Activated naive CD4-positive, alpha-beta T cell treated with anti-CD3 and anti-CD28 coated beads, Interleukin-2, amount 10 ng/mL, durations not matched to agents 7 days and 5 days (primary cell): Measurements from ENCODE around the gene WDR5.
"Not testable (repeated sequence)": the region's sequence is repeated elsewhere in the genome, so short reads cannot be mapped to it uniquely, and the experiment has no call there.

Experiments
- CTCF ChIA-PET: fragments of 350-600 bp; sonication (Branson Sonifier 250); formaldehyde crosslinking; loops from one replicate; lab custom pipeline; 2021; ENCODE audit warnings: antibody characterized with exemption; lab: Charles Lee
- DNase-seq: peaks from one replicate; pipeline ENCODE4 v3.0.0-alpha.2; 2020
- H3K27ac Mint-ChIP-seq: one replicate; pipeline ENCODE4 v1.8.0; 2021; ENCODE audit warnings: mild to moderate bottlenecking, moderate library complexity, mixed read lengths
- H3K27me3 Mint-ChIP-seq: one replicate; pipeline ENCODE4 v1.8.0; 2021; ENCODE audit warnings: mild to moderate bottlenecking, mixed read lengths
- H3K36me3 Mint-ChIP-seq: one replicate; pipeline ENCODE4 v1.8.0; 2021; ENCODE audit warnings: mixed read lengths
- H3K4me1 Mint-ChIP-seq: one replicate; pipeline ENCODE4 v1.8.0; 2021; ENCODE audit warnings: mixed read lengths
- H3K4me3 Mint-ChIP-seq: one replicate; pipeline ENCODE4 v1.8.0; 2021; ENCODE audit warnings: mild to moderate bottlenecking, moderate library complexity, mixed read lengths
- H3K9me3 Mint-ChIP-seq: one replicate; pipeline ENCODE4 v1.8.0; 2021; ENCODE audit warnings: mixed read lengths

Gene WDR5

DNA sequence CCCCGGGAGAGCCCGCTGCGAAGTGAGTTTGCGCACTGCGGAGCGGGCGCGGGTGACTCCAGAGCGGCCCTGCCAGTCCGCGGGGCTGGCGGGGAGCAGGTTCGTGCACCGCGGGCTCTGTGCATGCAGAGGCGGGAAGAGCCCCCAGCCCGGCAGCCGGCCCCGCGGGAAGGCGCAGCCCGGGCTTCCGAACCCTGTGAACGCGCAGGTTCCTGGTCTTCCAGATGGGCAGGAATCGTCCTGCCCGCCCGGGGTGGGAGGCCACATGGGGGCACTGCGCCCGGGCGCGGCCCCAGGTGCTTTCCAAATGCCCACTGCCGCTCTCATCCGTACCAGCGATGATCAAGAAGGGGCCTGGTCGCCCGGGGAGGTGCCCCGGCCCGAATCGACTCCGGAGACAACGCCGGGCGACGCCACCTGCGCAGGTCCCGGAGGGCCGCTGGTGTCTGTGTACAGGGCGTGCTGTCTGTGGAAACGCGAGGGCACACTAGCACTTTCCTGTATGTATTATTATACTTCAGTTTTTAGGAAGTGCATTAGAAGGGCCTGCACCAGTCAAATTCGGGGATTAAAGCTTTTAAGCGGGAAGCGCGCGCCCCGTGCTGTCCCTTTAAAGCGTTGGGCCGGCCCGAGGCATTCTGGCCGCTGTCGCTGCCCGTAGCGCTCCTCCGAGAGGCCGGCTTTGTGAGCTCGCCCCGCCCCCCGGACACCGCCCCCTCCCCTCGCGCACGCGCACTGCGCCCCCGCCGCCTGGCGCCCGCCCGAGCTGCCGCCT, at the start of gene WDR5:
Gene WDR5 (plus strand): TSS at position 740 of the 775 bp plus-strand sequence. CDS start 3,796 bp downstream, outside the sequence.
- DNase-seq: peak; percentile 92
- Mint-ChIP-seq H3K4me1 (peaks cover 40% of the 10 kb centered on the region), H3K36me3 (peaks cover 14% of the 10 kb centered on the region), H3K4me3 (peak within 1 kb of the TSS; percentile 89), H3K9me3 (no peaks in the 10 kb centered on the region), H3K27me3 (no peaks in the 10 kb centered on the region), H3K27ac (peak within 1 kb of the TSS; percentile 90)
- CTCF ChIA-PET: no interaction called here

DNA sequence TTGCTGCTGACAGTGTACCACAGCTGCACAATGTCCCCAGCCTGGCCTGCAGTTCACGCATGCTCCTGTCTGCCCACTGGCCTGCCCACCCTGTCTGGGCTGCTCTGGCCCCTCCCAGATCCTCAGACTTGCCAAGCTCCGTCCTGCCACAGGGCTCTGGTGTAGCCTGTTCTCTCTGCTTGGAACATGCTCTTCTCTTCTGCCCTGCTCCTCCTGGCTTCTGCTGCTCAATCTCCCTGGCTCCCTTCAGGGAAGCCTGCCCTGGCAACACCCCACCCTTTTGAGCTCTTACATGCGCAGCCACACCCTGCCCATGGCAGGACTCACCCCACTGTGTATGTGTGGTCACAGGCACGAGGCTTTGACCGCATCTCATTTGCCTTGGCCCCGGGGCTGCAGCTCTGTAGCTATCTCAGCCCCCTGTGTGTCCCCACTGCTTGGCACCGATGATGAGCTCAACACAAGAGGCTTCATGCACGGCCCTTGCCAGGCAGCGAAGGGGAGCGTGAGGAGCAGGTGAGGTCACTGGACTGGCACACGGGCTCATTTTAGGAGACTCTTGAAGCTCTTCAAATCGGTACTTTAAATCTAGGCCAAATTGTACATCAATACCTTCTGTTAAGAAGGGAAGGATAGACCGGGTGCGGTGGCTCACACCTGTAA, 47.7 kb upstream of the WDR5 start:
- H3K27ac Mint-ChIP-seq: no peak overlapping the region
- no peaks in the 10 kb centered on the region for H3K9me3 Mint-ChIP-seq
- CTCF ChIA-PET: no interaction called here
- no peak overlapping the region for H3K4me3 Mint-ChIP-seq
- H3K36me3 Mint-ChIP-seq: no peaks in the 10 kb centered on the region
- H3K4me1 Mint-ChIP-seq: no peaks in the 10 kb centered on the region
- no peak for DNase-seq
- H3K27me3 Mint-ChIP-seq: peaks cover 11% of the 10 kb centered on the region

DNA sequence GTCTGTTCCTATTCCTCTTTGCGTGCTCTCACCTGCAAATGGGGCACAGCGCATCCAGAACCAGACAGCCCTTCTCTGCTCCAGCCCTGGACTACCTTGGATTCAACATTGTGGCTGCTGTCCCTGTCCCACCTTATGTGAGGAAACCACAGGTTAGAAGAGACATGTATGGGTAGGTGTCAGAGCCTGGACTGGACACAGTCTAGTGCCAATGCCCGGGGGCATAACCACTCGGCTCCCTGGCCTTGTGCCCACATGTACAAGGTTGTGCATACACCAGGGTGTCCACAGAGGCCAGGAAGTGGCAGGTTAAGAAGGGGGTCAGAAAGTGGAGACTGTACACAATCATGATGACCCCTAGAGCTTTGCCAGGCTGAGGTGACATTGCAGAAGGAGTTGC, 45.9 kb upstream of the WDR5 start:
- H3K36me3 Mint-ChIP-seq: no peaks in the 10 kb centered on the region
- no peak overlapping the region for H3K4me3 Mint-ChIP-seq
- DNase-seq: no peak
- peaks cover 16% of the 10 kb centered on the region for H3K27me3 Mint-ChIP-seq
- no peaks in the 10 kb centered on the region for H3K4me1 Mint-ChIP-seq
- CTCF ChIA-PET: no interaction called here
- H3K27ac Mint-ChIP-seq: no peak overlapping the region
- no peaks in the 10 kb centered on the region for H3K9me3 Mint-ChIP-seq

DNA sequence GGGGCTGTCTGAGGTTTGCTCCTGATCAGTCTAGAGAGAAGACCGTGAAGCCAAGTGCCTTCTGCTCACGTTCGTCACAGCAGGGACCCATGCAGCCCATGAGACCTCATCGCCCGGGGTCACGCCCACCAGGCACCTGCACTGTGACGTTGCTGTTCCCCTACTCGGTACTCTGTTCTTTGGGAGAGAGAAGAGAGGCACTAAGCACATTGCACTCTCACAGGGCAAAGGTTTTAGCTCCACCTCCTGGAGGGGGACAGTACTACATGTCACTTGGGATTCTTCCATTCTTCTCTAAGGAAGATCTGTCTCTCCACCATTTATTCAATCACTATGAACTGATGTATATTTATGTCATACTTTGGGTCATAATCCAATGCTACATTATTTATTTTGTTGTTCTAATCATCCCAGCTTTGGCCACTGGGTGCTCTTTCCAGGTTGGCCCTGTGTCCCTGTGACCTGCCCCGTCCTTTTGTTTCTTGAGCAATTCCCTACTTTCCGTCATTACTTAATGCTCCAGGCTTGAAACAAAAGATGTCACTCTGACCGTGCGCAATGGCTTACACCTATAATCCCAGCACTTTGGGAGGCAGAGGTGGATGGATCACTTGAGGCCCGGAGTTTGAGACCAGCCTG, 36.6 kb upstream of the WDR5 start:
- no peaks in the 10 kb centered on the region for H3K4me1 Mint-ChIP-seq
- DNase-seq: peak; percentile 72
- CTCF ChIA-PET: interaction anchor here (0.9 to 2.1 kb wide), 4 partner anchors 73 to 317 kb away, joined by 3 to 9 read pairs (median 6); no protein-coding TSS in a partner anchor
- H3K4me3 Mint-ChIP-seq: no peak overlapping the region
- peaks cover 4% of the 10 kb centered on the region for H3K27me3 Mint-ChIP-seq
- H3K27ac Mint-ChIP-seq: no peak overlapping the region
- no peaks in the 10 kb centered on the region for H3K36me3 Mint-ChIP-seq
- H3K9me3 Mint-ChIP-seq: no peaks in the 10 kb centered on the region

DNA sequence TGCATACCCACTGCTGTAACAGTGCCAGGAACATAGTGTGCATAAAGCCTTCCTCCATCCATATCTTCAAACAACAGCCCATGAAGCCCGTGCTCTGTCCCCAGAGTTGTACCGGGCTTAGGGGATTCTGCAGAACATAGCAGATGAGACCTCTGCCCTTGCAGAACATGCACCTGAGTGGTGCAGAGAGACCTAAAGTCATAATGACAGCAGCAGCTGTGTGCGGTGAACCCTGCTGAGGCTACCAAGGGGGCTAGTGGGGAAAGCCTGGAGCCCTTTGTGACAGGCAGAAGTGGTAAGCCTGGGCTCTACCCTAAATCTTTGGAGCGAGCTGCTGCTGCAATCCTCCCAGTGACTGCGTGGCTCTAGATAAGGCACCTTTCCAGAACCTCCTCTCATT, 35.8 kb upstream of the WDR5 start:
- Mint-ChIP-seq H3K36me3 (no peaks in the 10 kb centered on the region), H3K9me3 (no peaks in the 10 kb centered on the region), H3K4me3 (no peak overlapping the region), H3K27ac (no peak overlapping the region), H3K27me3 (peaks cover 4% of the 10 kb centered on the region), H3K4me1 (no peaks in the 10 kb centered on the region)
- DNase-seq: no peak
- CTCF ChIA-PET: interaction anchor here (0.9 to 2.1 kb wide), 3 partner anchors 74 to 318 kb away, joined by 3 to 9 read pairs (median 5); no protein-coding TSS in a partner anchor

DNA sequence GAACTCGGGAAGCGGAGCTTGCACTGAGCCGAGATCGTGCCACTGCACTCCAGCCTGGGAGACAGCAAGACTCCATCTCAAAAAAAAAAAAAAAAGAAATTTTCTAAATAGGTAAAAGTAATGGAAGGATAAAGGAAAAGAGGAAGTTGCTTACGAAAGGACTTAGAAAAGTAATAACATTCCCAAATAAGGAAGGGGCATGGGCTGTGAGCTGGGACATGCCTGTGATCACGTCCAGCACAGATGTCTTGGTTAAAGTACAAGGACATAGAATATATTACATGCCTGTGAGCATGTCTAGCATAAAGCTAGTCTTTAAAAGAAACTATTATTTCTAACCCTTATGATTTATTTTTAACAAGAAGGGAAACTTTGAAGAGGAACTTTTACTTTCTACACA, 34.7 kb upstream of the WDR5 start:
- H3K27ac Mint-ChIP-seq, H3K27me3 Mint-ChIP-seq, DNase-seq, H3K36me3 Mint-ChIP-seq, CTCF ChIA-PET, H3K4me3 Mint-ChIP-seq, H3K4me1 Mint-ChIP-seq, H3K9me3 Mint-ChIP-seq: not testable (repeated sequence)

DNA sequence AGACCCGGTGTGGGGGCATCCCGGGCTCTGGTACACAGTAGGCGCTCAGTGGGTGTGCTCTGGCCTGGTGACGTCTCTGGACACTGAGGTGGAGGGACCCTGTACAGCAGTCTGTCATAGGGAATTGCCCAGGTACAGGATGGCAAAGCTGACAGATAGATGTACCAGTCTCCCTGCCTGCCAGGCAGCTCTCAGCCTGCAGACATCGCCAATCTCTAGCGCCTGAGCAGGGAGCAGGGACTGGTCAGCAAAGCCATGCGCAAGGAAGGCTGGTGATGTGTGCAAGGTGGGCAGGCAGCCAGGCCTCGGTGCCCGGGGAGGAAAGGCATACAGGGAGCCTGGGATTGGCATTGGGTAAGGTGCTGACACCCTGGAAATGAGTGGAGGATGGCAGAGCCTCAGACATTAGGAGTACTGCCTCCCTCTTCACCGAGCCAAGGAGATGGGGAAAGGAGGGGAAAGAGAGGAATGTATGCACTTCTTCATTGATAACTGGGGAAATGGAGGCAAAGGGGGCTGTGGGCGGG, 34.2 kb upstream of the WDR5 start:
- Mint-ChIP-seq H3K4me1 (no peaks in the 10 kb centered on the region), H3K27ac (no peak overlapping the region), H3K36me3 (no peaks in the 10 kb centered on the region), H3K27me3 (peaks cover 7% of the 10 kb centered on the region), H3K9me3 (no peaks in the 10 kb centered on the region), H3K4me3 (no peak overlapping the region)
- CTCF ChIA-PET: no interaction called here
- DNase-seq: no peak

DNA sequence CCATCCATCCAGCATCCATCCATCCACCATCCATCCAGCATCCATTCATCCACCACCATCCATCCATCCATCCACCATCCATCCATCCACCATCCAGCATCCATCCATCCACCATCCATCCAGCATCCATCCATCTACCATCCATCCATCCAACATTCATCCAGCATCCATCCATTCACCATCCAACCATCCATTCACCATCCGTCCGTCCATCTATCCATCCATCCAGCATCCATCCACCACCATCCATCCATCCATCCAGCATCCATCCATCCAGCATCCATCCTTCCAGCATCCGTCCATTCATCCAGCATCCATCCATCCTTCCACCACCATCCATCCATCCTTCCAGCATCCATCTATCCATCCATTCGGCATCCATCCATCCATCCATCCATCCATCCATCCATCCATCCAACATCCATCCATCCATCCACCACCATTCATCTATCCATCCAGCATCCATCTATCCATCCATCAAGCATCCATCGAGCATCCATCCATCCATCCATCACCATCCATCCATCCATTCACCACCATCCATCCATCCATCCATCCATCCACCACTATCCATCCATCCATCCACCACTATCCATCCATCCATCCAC, 32.4 kb upstream of the WDR5 start:
- Mint-ChIP-seq H3K27ac (no peak overlapping the region), H3K4me1 (no peaks in the 10 kb centered on the region), H3K4me3 (no peak overlapping the region), H3K9me3 (no peaks in the 10 kb centered on the region), H3K27me3 (peaks cover 8% of the 10 kb centered on the region), H3K36me3 (no peaks in the 10 kb centered on the region)
- CTCF ChIA-PET: no interaction called here
- DNase-seq: no peak

DNA sequence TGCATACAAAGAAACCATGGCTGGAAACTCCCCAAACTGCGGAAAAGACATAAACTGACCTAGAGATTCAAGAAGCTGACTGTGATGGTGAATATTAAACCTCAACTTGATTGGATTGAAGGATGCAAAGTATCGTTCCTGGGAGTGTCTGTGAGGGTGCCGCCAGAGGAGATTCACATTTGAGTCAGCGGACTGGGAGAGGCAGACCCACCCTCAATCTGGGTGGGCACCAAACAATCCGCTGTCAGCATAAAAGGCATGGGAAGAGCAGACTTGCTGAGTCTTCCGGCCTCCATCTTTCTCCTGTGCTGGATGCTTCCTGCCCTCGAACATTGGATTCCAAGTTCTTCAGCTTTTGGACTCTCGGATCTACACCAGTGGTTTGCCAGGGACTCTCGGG, 24.8 kb upstream of the WDR5 start:
- Mint-ChIP-seq H3K4me3 (no peak overlapping the region), H3K27me3 (peaks cover 16% of the 10 kb centered on the region), H3K4me1 (no peaks in the 10 kb centered on the region), H3K9me3 (no peaks in the 10 kb centered on the region), H3K27ac (no peak overlapping the region), H3K36me3 (no peaks in the 10 kb centered on the region)
- CTCF ChIA-PET: no interaction called here
- no peak for DNase-seq

DNA sequence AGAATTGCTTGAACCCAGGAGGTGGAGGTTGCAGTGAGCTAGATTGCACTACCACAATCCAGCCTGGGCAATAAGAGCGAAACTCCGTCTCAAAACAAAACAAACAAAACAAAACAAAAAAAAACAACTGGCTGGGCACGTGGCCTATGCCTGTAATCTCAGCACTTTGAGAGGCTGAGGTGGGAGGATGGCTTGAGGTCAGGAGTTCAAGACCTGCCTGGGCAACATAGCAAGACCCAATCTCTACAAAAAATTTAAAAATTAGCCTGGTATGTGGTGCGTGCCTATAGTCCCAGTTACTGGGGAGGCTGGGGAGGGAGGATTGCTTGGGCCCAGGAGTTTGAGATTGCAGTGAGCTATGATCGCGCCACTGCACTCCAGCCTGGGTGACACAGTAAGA, 23.3 kb upstream of the WDR5 start:
- no peak overlapping the region for H3K27ac Mint-ChIP-seq
- no peak overlapping the region for H3K4me3 Mint-ChIP-seq
- DNase-seq: no peak
- CTCF ChIA-PET: no interaction called here
- peaks cover 11% of the 10 kb centered on the region for H3K27me3 Mint-ChIP-seq
- no peaks in the 10 kb centered on the region for H3K9me3 Mint-ChIP-seq
- no peaks in the 10 kb centered on the region for H3K4me1 Mint-ChIP-seq
- H3K36me3 Mint-ChIP-seq: no peaks in the 10 kb centered on the region

DNA sequence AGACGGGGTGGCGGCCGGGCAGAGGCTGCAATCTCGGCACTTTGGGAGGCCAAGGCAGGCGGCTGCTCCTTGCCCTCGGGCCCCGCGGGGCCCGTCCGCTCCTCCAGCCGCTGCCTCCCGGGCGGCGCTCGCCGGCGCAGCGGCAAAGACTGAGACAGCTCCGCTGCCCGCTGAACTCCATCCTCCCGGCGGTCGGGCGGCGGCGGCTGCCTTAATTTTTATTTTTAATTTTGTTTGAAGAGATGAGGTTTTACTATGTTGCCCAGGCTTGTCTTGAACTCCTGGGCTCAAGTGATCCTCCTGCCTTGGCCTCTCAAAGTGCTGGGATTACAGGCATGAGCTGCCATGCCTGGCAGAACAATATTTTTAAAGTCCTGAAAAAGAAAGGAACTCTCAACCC, 16.9 kb upstream of the WDR5 start:
- H3K4me1 Mint-ChIP-seq, H3K36me3 Mint-ChIP-seq, CTCF ChIA-PET, DNase-seq, H3K27ac Mint-ChIP-seq, H3K9me3 Mint-ChIP-seq, H3K4me3 Mint-ChIP-seq, H3K27me3 Mint-ChIP-seq: not testable (repeated sequence)

DNA sequence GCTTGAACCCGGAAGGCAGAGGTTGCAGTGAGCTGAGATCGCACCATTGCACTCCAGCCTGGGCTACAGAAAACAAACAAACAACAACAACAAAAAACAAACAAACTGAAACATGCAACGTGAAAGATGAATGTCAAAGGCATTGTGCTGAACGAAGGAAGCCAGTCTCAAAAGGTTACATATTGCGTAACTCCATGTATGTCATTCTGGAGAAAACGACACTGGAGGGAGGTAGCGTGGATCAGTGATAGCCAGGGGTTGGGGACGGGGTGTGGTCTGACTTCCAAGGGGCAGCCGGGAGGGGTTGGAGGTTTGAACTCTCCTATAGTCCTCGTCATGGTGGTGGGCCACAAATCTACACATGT, 12.1 kb upstream of the WDR5 start:
- CTCF ChIA-PET: no interaction called here
- no peaks in the 10 kb centered on the region for H3K9me3 Mint-ChIP-seq
- peaks cover 11% of the 10 kb centered on the region for H3K27me3 Mint-ChIP-seq
- H3K27ac Mint-ChIP-seq: no peak overlapping the region
- H3K4me1 Mint-ChIP-seq: no peaks in the 10 kb centered on the region
- no peak for DNase-seq
- H3K36me3 Mint-ChIP-seq: no peaks in the 10 kb centered on the region
- H3K4me3 Mint-ChIP-seq: no peak overlapping the region

DNA sequence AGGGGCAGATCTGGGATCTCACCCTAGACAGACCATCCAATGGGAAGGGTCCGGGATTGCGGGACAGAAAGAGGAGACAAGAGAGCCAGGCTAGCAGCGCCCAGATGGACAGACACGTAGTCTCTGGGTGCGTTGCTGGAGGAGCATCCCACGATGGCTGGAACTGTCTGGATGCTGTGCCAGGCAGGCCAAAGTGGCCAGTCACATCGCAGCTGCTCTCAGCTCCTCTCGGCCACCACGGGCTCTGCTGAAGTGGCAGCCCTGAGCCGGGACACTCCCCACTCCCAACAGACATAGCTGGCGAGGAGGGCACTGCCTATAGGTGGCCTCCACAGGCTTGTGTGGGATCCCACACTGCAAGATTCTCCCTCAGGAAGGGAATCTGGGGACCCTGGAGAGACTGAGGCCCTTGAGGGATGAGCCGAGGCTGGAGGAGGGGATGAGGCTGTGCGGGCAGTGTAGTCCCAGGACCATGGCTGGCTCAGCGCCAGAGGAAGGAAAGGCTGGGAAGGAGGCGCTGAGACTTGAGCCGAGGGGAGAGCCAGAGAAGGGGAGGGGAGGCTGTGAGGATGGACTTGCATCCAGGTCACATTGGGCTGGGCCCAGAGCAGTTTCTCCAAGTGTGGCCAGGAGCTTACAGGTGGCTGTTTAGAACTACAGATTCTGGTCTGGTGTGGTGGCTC, 10.3 kb upstream of the WDR5 start:
- Mint-ChIP-seq H3K36me3 (no peaks in the 10 kb centered on the region), H3K27me3 (peaks cover 11% of the 10 kb centered on the region), H3K4me1 (no peaks in the 10 kb centered on the region), H3K4me3 (no peak overlapping the region), H3K9me3 (no peaks in the 10 kb centered on the region), H3K27ac (no peak overlapping the region)
- CTCF ChIA-PET: interaction anchor here (0.6 kb wide), 1 partner anchor 102 kb away, joined by 4 read pairs; no protein-coding TSS in a partner anchor
- no peak for DNase-seq

DNA sequence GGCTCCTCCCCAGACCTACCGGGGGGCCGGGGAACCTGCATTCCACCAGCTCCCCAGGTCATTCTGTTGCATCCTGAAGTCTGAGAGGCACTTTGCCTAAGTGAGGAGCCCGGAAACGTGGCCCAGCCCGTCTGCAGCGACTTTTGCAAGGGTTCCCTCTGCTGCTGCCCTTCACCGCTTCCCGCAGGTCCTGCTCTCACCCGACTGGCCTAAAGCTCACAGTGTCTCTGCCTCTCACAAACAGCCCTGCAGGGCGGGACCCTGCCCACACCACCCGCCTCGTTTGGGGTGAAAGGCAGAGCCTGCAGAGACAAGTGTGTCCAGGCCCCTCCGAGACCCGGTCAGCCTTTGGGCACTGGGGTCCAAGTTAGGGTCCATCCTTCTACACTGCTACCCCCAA, 9.5 kb upstream of the WDR5 start:
- CTCF ChIA-PET: no interaction called here
- Mint-ChIP-seq H3K36me3 (no peaks in the 10 kb centered on the region), H3K9me3 (no peaks in the 10 kb centered on the region), H3K4me1 (no peaks in the 10 kb centered on the region), H3K4me3 (no peak overlapping the region), H3K27me3 (peaks cover 11% of the 10 kb centered on the region), H3K27ac (no peak overlapping the region)
- DNase-seq: no peak
